ENCODE measurements around the gene NR0B1.

DNA sequence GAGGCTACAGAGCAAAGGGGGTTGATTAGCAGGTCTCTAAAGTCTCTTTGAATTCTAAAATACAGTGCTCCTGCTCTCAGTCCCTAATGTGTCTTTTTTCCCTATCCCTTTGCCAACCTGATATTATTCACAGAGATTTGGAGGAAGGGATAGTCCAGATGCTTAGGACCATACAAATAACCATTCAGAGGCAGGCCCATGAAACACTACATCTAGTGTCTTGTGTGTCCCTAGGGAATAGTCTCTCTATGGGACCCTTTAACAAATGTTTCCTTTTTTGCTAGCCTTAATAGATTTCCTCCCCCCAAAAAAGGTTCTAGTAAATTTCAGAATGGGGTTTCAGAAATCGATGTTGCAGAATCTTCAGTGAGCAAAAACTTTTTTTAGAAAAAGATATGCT is 1.7 kb downstream of the NR0B1 start:
- TF ChIP-seq, protein P1, sequence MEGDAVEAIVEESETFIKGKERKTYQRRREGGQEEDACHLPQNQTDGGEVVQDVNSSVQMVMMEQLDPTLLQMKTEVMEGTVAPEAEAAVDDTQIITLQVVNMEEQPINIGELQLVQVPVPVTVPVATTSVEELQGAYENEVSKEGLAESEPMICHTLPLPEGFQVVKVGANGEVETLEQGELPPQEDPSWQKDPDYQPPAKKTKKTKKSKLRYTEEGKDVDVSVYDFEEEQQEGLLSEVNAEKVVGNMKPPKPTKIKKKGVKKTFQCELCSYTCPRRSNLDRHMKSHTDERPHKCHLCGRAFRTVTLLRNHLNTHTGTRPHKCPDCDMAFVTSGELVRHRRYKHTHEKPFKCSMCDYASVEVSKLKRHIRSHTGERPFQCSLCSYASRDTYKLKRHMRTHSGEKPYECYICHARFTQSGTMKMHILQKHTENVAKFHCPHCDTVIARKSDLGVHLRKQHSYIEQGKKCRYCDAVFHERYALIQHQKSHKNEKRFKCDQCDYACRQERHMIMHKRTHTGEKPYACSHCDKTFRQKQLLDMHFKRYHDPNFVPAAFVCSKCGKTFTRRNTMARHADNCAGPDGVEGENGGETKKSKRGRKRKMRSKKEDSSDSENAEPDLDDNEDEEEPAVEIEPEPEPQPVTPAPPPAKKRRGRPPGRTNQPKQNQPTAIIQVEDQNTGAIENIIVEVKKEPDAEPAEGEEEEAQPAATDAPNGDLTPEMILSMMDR (conservative IDR thresholded peaks at IDR 0.05; ENCODE audit: low read depth in 2 of 2), result no peak
- TF ChIP-seq POLR2AphosphoS5 (IDR thresholded peaks at IDR 0.05; ENCODE audit: low read depth), result no peak

Data from GM23338 (cell line).